PFSK-1 (cell line): ENCODE measurements around the gene IRX6.

Source experiments
- POLR2AphosphoS5 ChIP-seq: IDR thresholded peaks from 2 replicates; pipeline ENCODE4 v1.6.1; 2012; ENCODE audit warnings: low read depth, mild to moderate bottlenecking, control low read depth, low read length, moderate library complexity
- SIN3A ChIP-seq: IDR thresholded peaks from 2 replicates; pipeline ENCODE4 v1.6.1; 2012; ENCODE audit warnings: mild to moderate bottlenecking, low read length, moderate library complexity, borderline replicate concordance; ENCODE audit not compliant: insufficient read depth
- TAF1 ChIP-seq: IDR thresholded peaks from 2 replicates; pipeline ENCODE4 v1.6.1; 2012; ENCODE audit warnings: low read length, control low read depth, borderline replicate concordance; ENCODE audit not compliant: insufficient read depth

GRCh38 chr16:55308973-55309372 is 15.0 kb upstream of the IRX6 start:
- TF ChIP-seq POLR2AphosphoS5 (no peak), SIN3A (no peak), TAF1 (no peak)
